Midbrain (tissue), 1 donor: ENCODE measurements around the gene KCNB1.

Source experiments
- DNase-seq: peaks from one replicate; lab custom pipeline; 2025; lab: John Stamatoyannopoulos, UW

Gene KCNB1

GRCh38 chr20:49497398-49497669 is 14.9 kb upstream of the KCNB1 start:
- no peak for DNase-seq

GRCh38 chr20:49496553-49497397 is 14.3 kb upstream of the KCNB1 start:
- DNase-seq = no peak

- no peak for DNase-seq
Observed at GRCh38 chr20:49496043-49496442, 13.6 kb upstream of the KCNB1 start.

GRCh38 chr20:49490689-49491088 is 8.2 kb upstream of the KCNB1 start:
- no peak for DNase-seq

- DNase-seq = no peak
Observed at GRCh38 chr20:49489688-49490087, 7.2 kb upstream of the KCNB1 start.

- no peak for DNase-seq
Observed at GRCh38 chr20:49486064-49486463, 3.6 kb upstream of the KCNB1 start.

- DNase-seq = no peak
Observed at GRCh38 chr20:49485563-49485962, 3.1 kb upstream of the KCNB1 start.

- peak; percentile 73 for DNase-seq
Observed at GRCh38 chr20:49484180-49485140, 2.0 kb upstream of the KCNB1 start.

GRCh38 chr20:49483696-49484123 is 1.2 kb upstream of the KCNB1 start:
- DNase-seq = no peak

GRCh38 chr20:49483018-49483695 is 689 bp upstream of the KCNB1 start:
- DNase-seq = peak; percentile 11

- DNase-seq = no peak
Observed at GRCh38 chr20:49482173-49482572, 295 bp downstream of the KCNB1 start.

- DNase-seq = no peak
Observed at GRCh38 chr20:49481116-49481515, 1.4 kb downstream of the KCNB1 start.

- DNase-seq = no peak
Observed at GRCh38 chr20:49480236-49480635, 2.2 kb downstream of the KCNB1 start.

- DNase-seq = no peak
Observed at GRCh38 chr20:49479785-49480184, 2.7 kb downstream of the KCNB1 start.

- no peak for DNase-seq
Observed at GRCh38 chr20:49478754-49479689, 3.4 kb downstream of the KCNB1 start.

GRCh38 chr20:49478266-49478665 is 4.2 kb downstream of the KCNB1 start:
- DNase-seq = no peak

- no peak for DNase-seq
Observed at GRCh38 chr20:49477200-49477599, 5.3 kb downstream of the KCNB1 start.

- no peak for DNase-seq
Observed at GRCh38 chr20:49476016-49476355, 6.5 kb downstream of the KCNB1 start.

GRCh38 chr20:49475292-49476015 is 7.0 kb downstream of the KCNB1 start:
- DNase-seq = no peak

GRCh38 chr20:49471397-49471796 is 11.1 kb downstream of the KCNB1 start:
- DNase-seq = no peak

- no peak for DNase-seq
Observed at GRCh38 chr20:49470922-49471321, 11.5 kb downstream of the KCNB1 start.
